Measurements from ENCODE around the gene CAB39L. TPM values are rescaled to one million over a fixed set of nuclear protein-coding genes. Genes with fewer than 3 reads are reported as not detected.

The CAB39L gene
- total RNA-seq, 1 donor from 2014 or later = 3.4 TPM

- CTCF ChIA-PET = no interaction called here
- Mint-ChIP-seq H3K27me3 (no peaks in the 10 kb centered on the region), H3K27ac (no peak overlapping the region), H3K9me3 (no peaks in the 10 kb centered on the region), H3K4me3 (no peak overlapping the region), H3K4me1 (no peaks in the 10 kb centered on the region), H3K36me3 (ENCODE audit: low read depth) (peaks cover 11% of the 10 kb centered on the region)
- no peak for ATAC-seq (ENCODE audit: low read depth)
- no peak for DNase-seq
- TF ChIP-seq, protein P1, sequence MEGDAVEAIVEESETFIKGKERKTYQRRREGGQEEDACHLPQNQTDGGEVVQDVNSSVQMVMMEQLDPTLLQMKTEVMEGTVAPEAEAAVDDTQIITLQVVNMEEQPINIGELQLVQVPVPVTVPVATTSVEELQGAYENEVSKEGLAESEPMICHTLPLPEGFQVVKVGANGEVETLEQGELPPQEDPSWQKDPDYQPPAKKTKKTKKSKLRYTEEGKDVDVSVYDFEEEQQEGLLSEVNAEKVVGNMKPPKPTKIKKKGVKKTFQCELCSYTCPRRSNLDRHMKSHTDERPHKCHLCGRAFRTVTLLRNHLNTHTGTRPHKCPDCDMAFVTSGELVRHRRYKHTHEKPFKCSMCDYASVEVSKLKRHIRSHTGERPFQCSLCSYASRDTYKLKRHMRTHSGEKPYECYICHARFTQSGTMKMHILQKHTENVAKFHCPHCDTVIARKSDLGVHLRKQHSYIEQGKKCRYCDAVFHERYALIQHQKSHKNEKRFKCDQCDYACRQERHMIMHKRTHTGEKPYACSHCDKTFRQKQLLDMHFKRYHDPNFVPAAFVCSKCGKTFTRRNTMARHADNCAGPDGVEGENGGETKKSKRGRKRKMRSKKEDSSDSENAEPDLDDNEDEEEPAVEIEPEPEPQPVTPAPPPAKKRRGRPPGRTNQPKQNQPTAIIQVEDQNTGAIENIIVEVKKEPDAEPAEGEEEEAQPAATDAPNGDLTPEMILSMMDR (IDR thresholded peaks at IDR 0.05) = no peak
- POLR2A ChIA-PET = no interaction called here
- intact Hi-C loops (cut with micrococcal nuclease) = loop anchor here (10.0 kb wide), 1 partner anchor 53 kb away; no protein-coding TSS in a partner anchor
These were observed 101.9 kb downstream of the CAB39L start for GRCh38 chr13:49341941-49342340.

- ChIA-PET POLR2A (no interaction called here), CTCF (no interaction called here)
- no peak for ATAC-seq (ENCODE audit: low read depth)
- H3K36me3 Mint-ChIP-seq (ENCODE audit: low read depth) = peaks cover 11% of the 10 kb centered on the region
- no peaks in the 10 kb centered on the region for H3K4me1 Mint-ChIP-seq
- no peak overlapping the region for H3K27ac Mint-ChIP-seq
- intact Hi-C loops (cut with micrococcal nuclease) = loop anchor here (10.0 kb wide), 1 partner anchor 53 kb away; no protein-coding TSS in a partner anchor
- no peaks in the 10 kb centered on the region for H3K9me3 Mint-ChIP-seq
- TF ChIP-seq, protein P1 (IDR thresholded peaks at IDR 0.05) = no peak
- no peak overlapping the region for H3K4me3 Mint-ChIP-seq
- no peak for DNase-seq
- H3K27me3 Mint-ChIP-seq = no peaks in the 10 kb centered on the region
These were observed 102.3 kb downstream of the CAB39L start for GRCh38 chr13:49341517-49341916.

GRCh38 chr13:49340161-49340560 is 103.7 kb downstream of the CAB39L start:
- H3K4me1 Mint-ChIP-seq = no peaks in the 10 kb centered on the region
- no peak overlapping the region for H3K4me3 Mint-ChIP-seq
- H3K9me3 Mint-ChIP-seq = no peaks in the 10 kb centered on the region
- ChIA-PET CTCF (no interaction called here), POLR2A (no interaction called here)
- intact Hi-C loops (cut with micrococcal nuclease) = loop anchor here (10.0 kb wide), 1 partner anchor 55 kb away; no protein-coding TSS in a partner anchor
- TF ChIP-seq, protein P1 (IDR thresholded peaks at IDR 0.05) = no peak
- DNase-seq = no peak
- no peak for ATAC-seq (ENCODE audit: low read depth)
- H3K27ac Mint-ChIP-seq = no peak overlapping the region
- no peaks in the 10 kb centered on the region for H3K27me3 Mint-ChIP-seq
- peaks cover 12% of the 10 kb centered on the region for H3K36me3 Mint-ChIP-seq (ENCODE audit: low read depth)

GRCh38 chr13:49336655-49337054 is 107.2 kb downstream of the CAB39L start:
- TF ChIP-seq, protein P1 (IDR thresholded peaks at IDR 0.05) = no peak
- H3K27me3 Mint-ChIP-seq = no peaks in the 10 kb centered on the region
- no peak for ATAC-seq (ENCODE audit: low read depth)
- no peaks in the 10 kb centered on the region for H3K4me1 Mint-ChIP-seq
- ChIA-PET CTCF (no interaction called here), POLR2A (no interaction called here)
- intact Hi-C loops (cut with micrococcal nuclease) = no loop called here
- H3K4me3 Mint-ChIP-seq = no peak overlapping the region
- no peak for DNase-seq
- no peaks in the 10 kb centered on the region for H3K9me3 Mint-ChIP-seq
- H3K27ac Mint-ChIP-seq = no peak overlapping the region
- H3K36me3 Mint-ChIP-seq (ENCODE audit: low read depth) = peaks cover 10% of the 10 kb centered on the region

- H3K36me3 Mint-ChIP-seq (ENCODE audit: low read depth) = peaks cover 6% of the 10 kb centered on the region
- ChIA-PET POLR2A (no interaction called here), CTCF (no interaction called here)
- no peaks in the 10 kb centered on the region for H3K27me3 Mint-ChIP-seq
- no peak overlapping the region for H3K27ac Mint-ChIP-seq
- DNase-seq = no peak
- ATAC-seq (ENCODE audit: low read depth) = no peak
- no peaks in the 10 kb centered on the region for H3K4me1 Mint-ChIP-seq
- TF ChIP-seq, protein P1 (IDR thresholded peaks at IDR 0.05) = no peak
- intact Hi-C loops (cut with micrococcal nuclease) = no loop called here
- no peak overlapping the region for H3K4me3 Mint-ChIP-seq
- H3K9me3 Mint-ChIP-seq = no peaks in the 10 kb centered on the region
These were observed 113.4 kb downstream of the CAB39L start for GRCh38 chr13:49330546-49330864.

All from activated B cell treated with CpG ODN at 0.5 μM for 24 hours (primary cell).